ENCODE measurements around the gene RBM20.

RBM20 gene

GRCh38 chr10:110709444-110709828 lies 65.3 kb downstream of the RBM20 start:
- no peak overlapping the region for H3K4me3 ChIP-seq (ENCODE audit: low read length)
- DNase-seq (ENCODE audit: low read depth), result no peak
- TF ChIP-seq, protein P1, sequence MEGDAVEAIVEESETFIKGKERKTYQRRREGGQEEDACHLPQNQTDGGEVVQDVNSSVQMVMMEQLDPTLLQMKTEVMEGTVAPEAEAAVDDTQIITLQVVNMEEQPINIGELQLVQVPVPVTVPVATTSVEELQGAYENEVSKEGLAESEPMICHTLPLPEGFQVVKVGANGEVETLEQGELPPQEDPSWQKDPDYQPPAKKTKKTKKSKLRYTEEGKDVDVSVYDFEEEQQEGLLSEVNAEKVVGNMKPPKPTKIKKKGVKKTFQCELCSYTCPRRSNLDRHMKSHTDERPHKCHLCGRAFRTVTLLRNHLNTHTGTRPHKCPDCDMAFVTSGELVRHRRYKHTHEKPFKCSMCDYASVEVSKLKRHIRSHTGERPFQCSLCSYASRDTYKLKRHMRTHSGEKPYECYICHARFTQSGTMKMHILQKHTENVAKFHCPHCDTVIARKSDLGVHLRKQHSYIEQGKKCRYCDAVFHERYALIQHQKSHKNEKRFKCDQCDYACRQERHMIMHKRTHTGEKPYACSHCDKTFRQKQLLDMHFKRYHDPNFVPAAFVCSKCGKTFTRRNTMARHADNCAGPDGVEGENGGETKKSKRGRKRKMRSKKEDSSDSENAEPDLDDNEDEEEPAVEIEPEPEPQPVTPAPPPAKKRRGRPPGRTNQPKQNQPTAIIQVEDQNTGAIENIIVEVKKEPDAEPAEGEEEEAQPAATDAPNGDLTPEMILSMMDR (conservative IDR thresholded peaks at IDR 0.05; ENCODE audit: low read depth, low read length), result no peak

GRCh38 chr10:110709964-110710587 lies 65.9 kb downstream of the RBM20 start:
- TF ChIP-seq, protein P1 (conservative IDR thresholded peaks at IDR 0.05; ENCODE audit: low read depth, low read length), result no peak
- H3K4me3 ChIP-seq (ENCODE audit: low read length), result no peak overlapping the region
- DNase-seq (ENCODE audit: low read depth), result no peak

DNA sequence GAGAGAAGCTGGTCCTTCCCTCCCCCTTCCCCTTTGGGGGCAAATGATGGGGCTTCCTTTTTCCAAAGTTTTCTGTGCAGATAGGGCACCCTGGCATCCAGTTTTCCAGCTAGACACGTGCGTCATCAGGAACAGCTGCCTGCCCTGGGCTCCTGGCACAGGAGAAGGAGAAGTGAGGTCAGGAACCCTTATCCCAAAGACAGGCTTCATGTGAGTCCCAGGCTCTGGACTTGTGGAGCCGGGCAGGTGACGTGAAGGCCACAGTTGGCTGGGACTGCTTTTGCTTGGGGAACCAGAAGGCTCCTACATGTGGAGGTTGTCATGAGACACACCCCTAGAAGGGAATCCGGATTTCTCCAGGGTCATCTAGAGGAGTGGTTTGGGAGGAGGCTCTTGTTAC lies 66.5 kb downstream of the RBM20 start:
- H3K4me3 ChIP-seq (ENCODE audit: low read length), result no peak overlapping the region
- TF ChIP-seq, protein P1 (conservative IDR thresholded peaks at IDR 0.05; ENCODE audit: low read depth, low read length), result no peak
- no peak for DNase-seq (ENCODE audit: low read depth)

GRCh38 chr10:110711382-110711781 lies 67.2 kb downstream of the RBM20 start:
- DNase-seq (ENCODE audit: low read depth), result no peak
- TF ChIP-seq, protein P1 (conservative IDR thresholded peaks at IDR 0.05; ENCODE audit: low read depth, low read length), result no peak
- no peak overlapping the region for H3K4me3 ChIP-seq (ENCODE audit: low read length)

GRCh38 chr10:110714356-110714755 lies 70.2 kb downstream of the RBM20 start:
- TF ChIP-seq, protein P1 (conservative IDR thresholded peaks at IDR 0.05; ENCODE audit: low read depth, low read length), result no peak
- H3K4me3 ChIP-seq (ENCODE audit: low read length), result no peak overlapping the region
- no peak for DNase-seq (ENCODE audit: low read depth)

GRCh38 chr10:110717781-110718589 lies 73.8 kb downstream of the RBM20 start:
- TF ChIP-seq, protein P1 (conservative IDR thresholded peaks at IDR 0.05; ENCODE audit: low read depth, low read length), result no peak
- no peak for DNase-seq (ENCODE audit: low read depth)
- no peak overlapping the region for H3K4me3 ChIP-seq (ENCODE audit: low read length)

Measured in retinal pigment epithelial cell (primary cell).